Vagina (tissue), 2 donors: ENCODE data around the gene FBXL17.

Experiments used
- CTCF ChIP-seq, 3 experiments: fragments of 450-650 bp in 2 of 3; fragments of 200-600 bp in 1 of 3; sonication (generic) in 1 of 3; IDR thresholded peaks; one replicate each; pipeline ENCODE4 v1.5.1; 2017 to 2019; ENCODE audit warnings: antibody characterized with exemption in 3 of 3, mild to moderate bottlenecking in 2 of 3, moderate library complexity in 2 of 3
- POLR2A ChIP-seq, 2 donors: fragments of 450-650 bp; IDR thresholded peaks; one replicate each; pipeline ENCODE4 v1.6.1; 2017; ENCODE audit warnings: antibody characterized with exemption in 2 of 2, mild to moderate bottlenecking in 2 of 2, moderate library complexity in 2 of 2
- POLR2AphosphoS5 ChIP-seq, 2 donors: sonication (generic); formaldehyde crosslinking; IDR thresholded peaks; one replicate each; pipeline ENCODE4 v1.9.0; 2017; ENCODE audit warnings: antibody characterized with exemption in 2 of 2, mild to moderate bottlenecking in 2 of 2, low read depth in 1 of 2; ENCODE audit not compliant: insufficient read depth in 1 of 2

DNA sequence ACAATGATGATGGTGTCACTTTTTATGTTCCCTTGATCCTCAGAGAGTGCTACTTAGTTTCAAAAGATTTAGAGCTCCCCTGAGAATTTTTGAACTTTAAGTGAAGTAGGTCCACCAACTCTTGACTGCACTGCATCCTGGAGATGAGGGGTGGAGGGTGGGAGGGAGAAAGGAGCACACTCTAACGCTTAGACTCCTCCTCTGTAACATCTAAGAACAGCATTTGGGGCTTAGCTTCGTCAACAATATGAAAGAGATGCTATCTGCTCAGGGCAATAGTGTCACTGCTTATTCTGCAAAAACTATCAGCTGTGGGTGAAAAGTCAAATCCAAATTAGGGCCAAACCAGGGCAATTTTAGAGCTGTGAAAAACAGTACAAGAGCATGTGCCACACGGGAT lies 468.4 kb downstream of the FBXL17 start:
- TF ChIP-seq CTCF (IDR thresholded peaks at IDR 0.05) = no peak
- TF ChIP-seq POLR2AphosphoS5 (IDR thresholded peaks at IDR 0.05; ENCODE audit: insufficient read depth in 1 of 2, low read depth in 1 of 2) = no peak
- TF ChIP-seq POLR2A (IDR thresholded peaks at IDR 0.05) = no peak
